HG03060 (cell line): ENCODE measurements around the gene KCNG2.

ENCODE experiments used
- ATAC-seq: cut with Tn5 transposase; IDR thresholded peaks from one replicate; pipeline ENCODE4 v1.9.1; 2021; ENCODE audit warnings: low read depth, moderate number of reproducible peaks; ENCODE audit not compliant: unreplicated experiment

Gene KCNG2

DNA sequence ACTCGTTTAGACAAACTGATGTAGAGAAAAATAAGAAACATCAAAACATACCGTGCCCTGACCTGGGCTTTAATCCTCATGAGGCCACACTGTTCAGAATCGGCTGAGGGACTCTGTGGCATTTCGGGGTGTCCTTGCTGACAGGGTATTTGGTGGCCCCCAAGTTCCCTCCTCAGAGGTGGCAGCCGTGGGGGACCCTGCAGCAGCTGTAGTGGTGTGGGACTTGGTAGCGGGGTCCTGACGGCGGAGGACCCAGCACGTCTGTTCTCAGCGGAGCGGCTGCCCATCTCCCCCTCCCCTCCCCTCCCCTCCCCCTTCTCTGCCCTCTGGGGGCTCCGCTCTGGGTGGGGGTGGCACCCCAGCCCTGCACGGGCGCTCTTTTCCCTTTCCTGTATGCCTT, 18.4 kb downstream of the KCNG2 start:
- ATAC-seq = no peak

GRCh38 chr18:79816981-79817606, 19.4 kb downstream of the KCNG2 start:
- no peak for ATAC-seq

DNA sequence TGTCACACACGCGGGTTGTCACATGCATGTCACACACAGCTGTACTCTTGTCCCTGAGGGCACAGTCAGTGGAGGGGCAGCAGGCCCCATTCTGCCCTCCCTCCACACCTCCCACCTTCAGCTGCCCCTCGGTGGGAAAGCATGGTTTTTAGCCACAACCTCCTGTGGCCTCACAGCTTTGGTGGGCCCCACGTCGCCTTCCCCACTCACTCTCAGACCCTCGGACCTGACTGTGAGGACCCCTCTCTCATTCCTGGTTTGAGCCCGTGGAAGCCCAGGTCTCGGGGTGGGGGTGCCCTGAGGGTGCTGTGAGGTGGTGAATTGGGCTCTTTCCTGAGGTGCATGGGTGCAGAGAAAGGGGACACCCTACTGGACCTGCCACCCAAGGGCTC, 19.9 kb downstream of the KCNG2 start:
- no peak for ATAC-seq

GRCh38 chr18:79818036-79818435, 20.3 kb downstream of the KCNG2 start:
- ATAC-seq = no peak

DNA sequence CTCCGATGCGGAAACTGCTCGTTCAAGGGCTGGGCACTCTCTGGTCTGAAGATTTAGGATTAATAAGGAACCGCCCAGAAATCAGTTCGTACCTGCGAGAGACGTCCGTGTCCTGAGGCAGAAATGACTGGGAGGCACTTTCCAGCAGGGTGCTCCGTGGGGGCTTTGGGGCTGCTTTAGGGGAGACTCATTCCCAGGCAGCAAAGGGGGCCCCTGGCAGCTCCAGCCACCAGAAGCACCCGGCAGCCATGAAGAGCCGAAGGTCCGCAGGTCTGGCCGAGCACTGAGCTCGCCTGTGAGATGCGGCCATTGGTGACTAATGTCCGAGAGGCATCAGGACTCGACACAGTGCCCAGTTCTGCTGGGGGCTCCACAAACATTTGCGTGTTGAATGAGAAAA, 20.9 kb downstream of the KCNG2 start:
- ATAC-seq = no peak

DNA sequence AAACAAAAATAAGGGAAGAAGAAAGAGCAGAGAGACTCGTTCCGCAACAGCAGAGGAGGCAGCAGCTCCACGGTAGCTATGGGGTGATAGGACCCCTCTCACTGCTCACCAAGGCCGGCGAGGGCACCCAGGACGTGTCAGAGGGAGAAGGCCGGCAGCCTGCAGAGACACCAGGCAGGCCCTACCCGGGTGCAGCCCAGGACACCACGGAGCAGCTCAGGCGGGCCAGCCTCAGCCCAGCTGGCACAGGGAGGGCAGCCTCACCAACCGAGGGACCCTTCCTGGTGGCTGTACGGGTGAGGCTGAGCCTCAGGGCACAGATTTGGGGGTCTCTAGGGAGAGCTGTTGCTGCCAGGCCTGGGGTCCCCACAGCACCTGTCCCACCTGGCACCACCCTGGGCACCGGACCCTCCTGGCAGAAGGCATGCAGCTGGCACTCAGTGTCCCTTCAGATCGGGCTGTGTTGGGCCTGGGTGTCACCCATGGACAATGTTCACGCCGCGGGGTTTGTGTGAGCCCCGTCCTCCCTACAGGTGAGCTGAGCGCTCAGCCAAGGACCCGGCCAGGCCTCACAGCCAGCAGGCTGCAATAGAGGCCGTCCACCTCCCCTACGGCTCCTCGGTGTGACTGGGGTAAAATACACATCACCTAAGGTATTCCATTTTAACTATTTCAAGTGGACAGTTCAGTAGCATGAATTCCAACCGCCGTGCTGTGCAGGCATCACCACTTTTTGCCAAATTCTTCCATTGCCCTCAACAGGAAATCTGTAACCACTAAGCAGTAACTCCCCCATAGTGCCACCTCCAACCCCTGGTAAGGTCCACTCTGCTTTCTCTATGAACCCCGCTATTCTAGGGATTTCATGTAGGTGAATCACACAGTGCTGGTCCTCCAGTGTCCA, 21.6 kb downstream of the KCNG2 start:
- ATAC-seq = no peak

- peak; percentile 89 for ATAC-seq
Measured at GRCh38 chr18:79819968-79820351, 22.2 kb downstream of the KCNG2 start.

GRCh38 chr18:79823120-79823519, 25.4 kb downstream of the KCNG2 start:
- no peak for ATAC-seq

DNA sequence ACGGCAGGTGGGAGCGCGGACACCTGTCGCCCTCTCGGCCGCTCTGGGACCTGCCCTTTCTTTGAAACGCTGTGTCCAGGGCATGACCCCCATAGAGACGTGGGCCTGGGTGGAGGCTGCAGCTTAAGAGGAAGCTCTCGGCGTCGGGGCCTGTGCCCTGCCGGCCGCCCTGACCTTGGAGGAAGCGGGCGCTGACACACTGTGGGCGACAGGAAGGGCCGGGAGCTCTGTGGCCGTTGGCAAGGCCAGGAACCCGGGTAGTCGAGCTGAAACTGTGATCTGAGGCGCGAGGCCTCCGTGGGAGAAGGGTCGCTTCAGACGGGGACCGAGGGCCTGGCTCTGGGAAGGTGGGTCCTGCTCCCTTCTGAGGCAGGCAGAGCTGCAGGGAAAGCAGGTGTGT, 28.2 kb downstream of the KCNG2 start:
- no peak for ATAC-seq

DNA sequence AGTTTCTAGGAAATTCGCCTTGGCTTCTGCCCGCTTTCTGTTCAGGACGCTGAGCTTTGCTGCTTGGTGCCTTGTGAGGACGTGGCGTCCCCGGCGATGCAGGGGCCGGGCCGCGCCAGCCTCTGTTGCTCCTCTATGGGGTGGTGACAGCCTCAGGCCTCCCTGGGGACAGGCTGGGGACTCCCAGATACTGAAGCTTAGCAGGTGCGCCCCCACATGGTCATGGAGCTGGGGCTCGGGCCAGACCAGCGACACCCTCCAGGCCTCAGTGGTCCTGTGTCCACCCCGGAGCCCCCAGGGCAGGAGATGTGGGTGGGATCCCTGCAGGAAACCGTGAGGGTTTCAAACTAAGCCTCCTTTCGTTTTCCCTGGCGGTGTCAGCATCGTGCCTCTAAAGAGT, 29.2 kb downstream of the KCNG2 start:
- no peak for ATAC-seq

- ATAC-seq = no peak
Measured at GRCh38 chr18:79828258-79828657, 30.5 kb downstream of the KCNG2 start.

DNA sequence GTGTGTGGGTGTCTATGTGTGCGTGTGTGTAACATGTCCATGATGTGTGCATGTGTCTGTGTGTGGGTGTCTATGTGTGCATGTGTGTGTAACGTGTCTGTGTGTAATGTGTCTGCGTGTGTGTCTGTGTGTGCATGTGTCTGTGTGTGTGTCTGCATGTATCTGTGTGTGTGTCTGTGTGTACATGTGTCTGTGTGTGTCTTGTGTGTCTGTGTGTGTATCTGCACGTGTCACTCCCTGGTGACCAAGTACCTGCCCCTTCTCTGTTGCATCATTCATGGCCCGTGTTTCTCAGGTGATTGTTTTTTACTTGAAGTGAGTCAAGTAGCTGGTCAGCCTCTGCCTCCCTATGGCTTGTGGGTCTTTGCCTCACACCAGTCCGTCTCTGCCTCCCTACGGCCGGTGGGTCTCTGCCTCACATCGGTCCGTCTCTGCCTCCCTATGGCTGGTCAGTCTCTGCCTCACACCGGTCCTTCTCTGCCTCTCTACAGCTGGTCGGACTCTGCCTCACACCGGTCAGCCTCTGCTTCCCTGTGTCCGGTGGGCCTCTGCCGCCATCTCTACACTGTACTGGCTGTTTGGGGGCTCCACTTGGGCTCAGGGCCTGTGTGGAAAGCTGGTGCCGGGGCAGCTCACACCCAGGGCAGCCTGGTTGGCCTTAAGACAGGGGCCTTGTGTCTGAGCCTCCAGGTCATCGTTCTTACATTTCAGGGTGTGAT, 31.6 kb downstream of the KCNG2 start:
- no peak for ATAC-seq

- no peak for ATAC-seq
Measured at GRCh38 chr18:79832169-79832568, 34.4 kb downstream of the KCNG2 start.

DNA sequence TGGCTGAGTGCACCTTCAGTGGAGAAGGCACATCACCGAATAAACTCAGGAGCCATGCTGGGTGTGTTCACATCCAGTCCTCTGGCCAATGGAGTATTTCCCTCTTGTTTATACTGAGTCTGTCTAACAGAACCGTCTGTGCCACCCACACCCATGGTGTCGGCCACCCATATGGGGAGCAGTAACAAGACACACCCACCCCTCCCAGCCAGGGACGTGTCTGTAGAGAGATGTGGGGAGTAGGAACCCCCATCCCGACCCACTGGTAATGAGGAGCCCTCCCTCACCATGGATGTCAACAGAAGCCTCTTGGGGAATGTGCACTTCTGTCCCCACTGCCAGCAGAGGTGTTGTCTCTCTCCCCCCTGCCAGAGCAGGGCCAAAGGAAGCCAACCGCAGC, 37.1 kb downstream of the KCNG2 start:
- no peak for ATAC-seq

- no peak for ATAC-seq
Measured at GRCh38 chr18:79841936-79842335, 44.2 kb downstream of the KCNG2 start.

DNA sequence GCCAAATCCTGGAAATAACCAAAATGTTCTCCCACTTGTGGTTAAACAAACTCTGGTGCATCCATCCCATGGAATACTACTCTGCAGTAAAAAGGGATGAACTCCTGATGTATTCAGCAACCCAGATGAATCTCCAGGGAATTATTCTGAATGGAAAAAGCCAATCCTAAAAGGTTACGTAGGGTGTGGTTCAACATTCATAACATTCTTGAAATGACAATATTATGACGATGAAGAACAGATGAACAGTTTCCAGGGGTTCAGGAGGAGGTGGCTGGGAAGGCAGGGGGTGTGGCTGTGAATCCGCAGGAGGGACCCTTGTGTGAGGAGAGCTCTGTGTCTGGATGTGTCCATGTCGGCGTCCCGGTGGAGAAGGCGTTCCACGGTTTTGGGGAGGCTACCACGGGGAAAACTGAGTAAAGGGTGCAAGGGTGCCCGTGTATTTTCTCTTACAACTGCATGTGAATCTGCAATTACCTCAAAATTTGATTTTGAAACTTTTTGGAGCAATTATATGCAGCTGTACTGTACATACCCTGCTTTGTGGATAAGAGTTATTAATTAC, 47.3 kb downstream of the KCNG2 start:
- ATAC-seq = no peak

- ATAC-seq = no peak
Measured at GRCh38 chr18:79846936-79847557, 49.3 kb downstream of the KCNG2 start.

DNA sequence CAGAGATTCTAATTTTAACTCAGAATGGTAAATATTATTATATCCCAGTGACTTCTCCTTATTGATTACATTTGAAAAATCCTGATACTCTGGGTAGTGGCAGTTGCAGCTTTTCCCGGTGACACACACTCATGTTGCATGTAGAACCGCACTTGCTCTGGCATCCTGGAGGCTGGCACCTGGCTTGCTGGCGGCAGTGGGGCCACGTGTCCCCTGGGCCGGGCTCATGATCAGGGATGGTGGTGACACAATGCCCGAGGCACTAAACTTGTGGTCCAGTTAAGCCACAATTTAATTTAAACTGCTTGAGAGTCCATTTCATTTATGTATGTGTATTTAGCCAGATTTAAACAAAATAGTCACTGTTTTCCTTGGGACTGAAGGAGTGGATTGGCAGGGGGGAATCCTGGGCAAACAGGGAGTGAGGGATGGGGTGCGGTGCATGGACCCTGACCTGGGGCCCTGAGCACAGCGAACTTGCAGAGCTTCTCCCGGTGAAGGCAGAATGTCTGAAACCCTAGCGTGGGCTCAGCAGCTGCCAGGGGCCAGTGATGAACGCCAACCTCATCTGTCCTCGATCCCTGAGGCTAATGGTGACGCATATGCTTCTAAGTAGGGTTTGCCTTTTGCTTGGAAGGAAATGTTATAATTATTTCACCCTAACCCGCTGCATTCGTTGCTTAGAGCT, 50.0 kb downstream of the KCNG2 start:
- ATAC-seq = no peak

GRCh38 chr18:79848294-79848578, 50.5 kb downstream of the KCNG2 start:
- ATAC-seq = no peak

- no peak for ATAC-seq
Measured at GRCh38 chr18:79848579-79849327, 51.0 kb downstream of the KCNG2 start.
